ENCODE measurements around the gene RPL39L.
A peak's percentile ranks its signal among the peaks of the same experiment; 100 is the strongest.

The RPL39L gene

DNA sequence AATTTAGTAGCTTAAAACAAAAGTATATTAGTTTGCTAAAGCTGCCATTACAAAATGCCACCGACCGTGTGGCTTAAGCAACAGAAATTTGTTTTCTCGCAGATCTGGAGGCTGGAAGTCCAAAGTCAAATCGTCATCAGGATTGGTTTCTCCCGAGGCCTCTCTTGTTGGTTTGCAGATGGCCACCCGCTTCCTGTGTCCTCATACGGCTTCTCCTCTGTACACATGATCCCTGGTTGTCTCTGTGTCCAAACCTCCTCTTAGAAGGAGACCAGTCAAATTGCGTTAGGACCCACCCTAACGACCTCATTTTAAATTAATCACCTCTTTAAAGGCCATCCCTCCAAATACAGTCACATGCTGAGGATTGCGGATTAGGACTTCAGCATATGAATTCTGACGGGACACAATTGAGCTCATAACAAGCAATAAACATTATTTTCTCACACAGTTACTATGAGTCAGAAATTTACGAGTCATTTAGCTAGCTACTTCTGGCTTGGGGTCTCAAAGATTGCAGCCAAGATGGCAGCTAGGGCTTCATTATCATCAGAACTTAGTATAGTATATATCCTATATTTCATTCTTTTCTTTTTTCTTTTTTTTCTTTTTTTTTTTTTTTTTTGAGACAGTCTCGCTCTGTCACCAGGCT is 58.4 kb downstream of the RPL39L start:
- H4K20me1 ChIP-seq = peaks cover 0 to 14% (median 0%) of the 10 kb centered on the region in 11 experiments; a peak in 8 of 22 replicates
- H3K36me3 ChIP-seq = peaks cover 26 to 44% (median 38%) of the 10 kb centered on the region in 11 experiments
- TF ChIP-seq Cebpa-rat (IDR thresholded peaks at IDR 0.05) = no peak
- H3K9me3 ChIP-seq (replicated peaks in 1 of 11) = peaks cover 0 to 6% (median 5%) of the 10 kb centered on the region in 11 experiments; a peak in 8 of 22 replicates
- H3K9ac ChIP-seq = no peak overlapping the region
- H3K27me3 ChIP-seq = no peaks in the 10 kb centered on the region
- H3K4me3 ChIP-seq = no peak overlapping the region
- no peak overlapping the region for H3K4me2 ChIP-seq
- peaks cover 0 to 26% (median 0%) of the 10 kb centered on the region in 10 experiments; a peak in 6 of 20 replicates for H3K4me1 ChIP-seq
- no peak overlapping the region for H3K27ac ChIP-seq

DNA sequence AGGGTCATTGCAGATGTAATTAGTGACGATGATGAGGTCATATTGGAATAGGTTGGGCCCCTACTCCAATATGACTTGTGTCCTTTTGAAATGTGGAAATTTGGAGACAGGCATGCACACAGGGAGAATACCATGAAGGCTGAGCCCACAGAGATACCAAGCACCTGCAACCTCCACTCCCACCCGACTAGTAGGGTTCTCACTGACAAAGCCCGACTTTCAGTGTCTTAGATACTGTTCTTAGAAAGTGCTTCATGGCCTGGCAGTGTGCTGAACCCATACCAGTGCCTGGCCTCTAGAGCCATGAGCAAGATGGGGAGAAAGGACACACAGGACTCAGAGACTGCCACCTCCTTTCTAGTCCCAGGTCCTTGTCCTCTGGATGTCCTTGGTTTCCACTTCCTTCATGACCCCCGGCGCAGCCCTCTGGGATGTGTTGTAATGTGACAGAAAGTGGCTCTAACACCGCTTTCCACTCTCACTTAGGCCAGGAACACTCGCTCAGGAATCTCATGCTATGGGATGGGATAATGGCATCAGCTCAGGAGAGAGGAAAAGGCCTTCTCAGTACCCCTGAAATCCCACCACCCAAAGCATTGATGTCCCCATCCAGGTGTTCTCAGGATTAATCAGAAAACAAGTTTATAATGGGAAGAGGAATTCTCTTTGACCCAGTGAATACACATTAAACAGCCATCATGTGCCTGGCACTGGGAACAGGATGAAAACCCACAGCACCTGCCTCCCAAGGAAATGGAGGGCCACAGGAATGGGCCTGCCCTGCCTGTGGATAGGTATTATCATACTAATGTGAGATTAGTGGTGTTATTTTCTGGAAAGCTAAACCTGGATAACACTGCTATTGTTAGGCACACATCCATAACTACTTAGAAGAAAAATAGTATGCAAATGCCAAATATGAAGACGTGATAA is 59.9 kb downstream of the RPL39L start:
- Histone ChIP-seq H3K4me2 (no peak overlapping the region), H3K4me1 (peaks cover 0 to 25% (median 0%) of the 10 kb centered on the region in 10 experiments; a peak in 6 of 20 replicates), H4K20me1 (peaks cover 0 to 20% (median 0%) of the 10 kb centered on the region in 11 experiments; a peak in 9 of 22 replicates), H3K27me3 (no peaks in the 10 kb centered on the region), H3K4me3 (no peak overlapping the region), H3K9ac (no peak overlapping the region), H3K36me3 (peaks cover 42 to 60% (median 54%) of the 10 kb centered on the region in 11 experiments), H3K27ac (no peak overlapping the region), H3K9me3 (replicated peaks in 1 of 11) (no peaks in the 10 kb centered on the region)
- no peak for TF ChIP-seq Cebpa-rat (IDR thresholded peaks at IDR 0.05)

DNA sequence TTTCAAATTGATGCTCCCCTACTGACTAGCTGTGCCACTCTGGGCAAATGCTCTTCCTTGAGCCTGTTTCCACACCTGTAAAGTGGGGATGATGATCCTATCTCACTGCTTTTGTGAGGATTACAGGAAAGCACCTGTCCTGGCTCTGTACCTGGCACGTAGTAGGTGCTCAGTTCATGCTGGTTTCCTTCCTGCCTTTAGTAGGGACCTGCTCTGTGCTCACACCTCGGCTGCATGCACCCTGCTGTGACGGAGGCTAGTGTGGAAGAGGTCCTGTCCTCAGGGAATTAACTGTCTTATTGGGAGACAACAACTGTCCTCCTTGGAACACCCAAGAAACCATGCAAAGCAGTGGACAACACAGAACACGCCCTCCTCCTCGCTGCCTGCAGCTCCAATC is 61.8 kb downstream of the RPL39L start:
- peaks cover 60 to 78% (median 72%) of the 10 kb centered on the region in 11 experiments for H3K36me3 ChIP-seq

DNA sequence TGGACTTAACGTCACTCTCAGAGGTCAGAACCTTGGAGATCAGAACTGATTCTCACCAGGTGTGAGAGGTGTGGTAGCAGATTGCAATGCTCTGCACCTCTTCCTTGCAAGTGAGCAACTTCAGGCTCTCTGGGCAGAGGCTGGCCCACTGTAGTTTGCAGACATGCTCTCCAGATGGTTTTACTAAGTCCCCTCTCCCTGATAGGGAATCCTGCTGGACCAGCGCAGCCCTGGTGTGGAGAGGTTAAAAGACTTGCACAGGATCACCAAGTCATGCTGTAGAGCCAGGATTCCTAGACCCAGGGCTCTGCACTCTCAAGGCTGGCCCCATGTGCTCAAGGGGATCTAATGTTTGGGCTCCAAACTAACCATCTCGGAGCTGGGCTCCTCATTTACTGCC is 62.2 kb downstream of the RPL39L start:
- Histone ChIP-seq H3K4me1 (peaks cover 0 to 19% (median 0%) of the 10 kb centered on the region in 10 experiments; a peak in 5 of 20 replicates), H3K36me3 (peaks cover 65 to 83% (median 76%) of the 10 kb centered on the region in 11 experiments), H3K9me3 (replicated peaks in 1 of 11) (no peaks in the 10 kb centered on the region), H3K4me3 (no peak overlapping the region), H3K9ac (no peak overlapping the region), H3K4me2 (no peak overlapping the region), H3K27me3 (no peaks in the 10 kb centered on the region), H3K27ac (no peak overlapping the region), H4K20me1 (peaks cover 0 to 38% (median 11%) of the 10 kb centered on the region in 11 experiments; a peak in 10 of 22 replicates)
- TF ChIP-seq Cebpa-rat (IDR thresholded peaks at IDR 0.05) = no peak

More for the DNA sequence above, 61.8 kb downstream of the RPL39L start:
- H3K4me3 ChIP-seq = no peak overlapping the region
- H3K4me1 ChIP-seq = peaks cover 0 to 19% (median 0%) of the 10 kb centered on the region in 10 experiments; a peak in 6 of 20 replicates
- no peaks in the 10 kb centered on the region for H3K9me3 ChIP-seq (replicated peaks in 1 of 11)
- H3K27me3 ChIP-seq = no peaks in the 10 kb centered on the region
- H3K27ac ChIP-seq = no peak overlapping the region
- no peak overlapping the region for H3K9ac ChIP-seq
- no peak for TF ChIP-seq Cebpa-rat (IDR thresholded peaks at IDR 0.05)
- H3K4me2 ChIP-seq = no peak overlapping the region
- peaks cover 0 to 33% (median 7%) of the 10 kb centered on the region in 11 experiments; a peak in 10 of 22 replicates for H4K20me1 ChIP-seq

DNA sequence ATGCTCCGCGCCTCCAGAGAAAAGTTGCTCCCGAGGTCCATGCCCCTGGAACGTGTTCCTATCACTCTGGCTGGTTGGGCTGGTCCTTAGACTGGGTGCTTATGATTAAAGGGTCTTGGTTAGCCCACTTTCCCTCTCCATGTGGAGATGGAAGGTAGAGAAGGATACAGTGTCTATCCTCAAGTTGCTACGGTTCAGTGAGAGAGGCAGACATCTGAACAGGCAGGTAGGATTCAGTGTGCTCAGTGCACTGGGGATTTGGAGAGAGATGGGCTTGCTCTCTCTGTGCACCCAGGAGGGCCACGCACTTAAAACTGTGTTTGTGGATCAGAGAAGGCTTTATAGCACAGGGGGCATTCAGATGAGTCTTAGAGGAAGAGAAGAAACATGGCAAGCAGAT is 63.0 kb downstream of the RPL39L start:
- Histone ChIP-seq H3K9ac (no peak overlapping the region), H3K4me2 (no peak overlapping the region), H3K36me3 (peaks cover 69 to 91% (median 81%) of the 10 kb centered on the region in 11 experiments), H3K4me3 (no peak overlapping the region), H3K27me3 (no peaks in the 10 kb centered on the region), H4K20me1 (peaks cover 0 to 41% (median 13%) of the 10 kb centered on the region in 11 experiments; a peak in 10 of 22 replicates), H3K9me3 (replicated peaks in 1 of 11) (no peaks in the 10 kb centered on the region), H3K4me1 (peaks cover 0 to 20% (median 0%) of the 10 kb centered on the region in 10 experiments; a peak in 5 of 20 replicates), H3K27ac (no peak overlapping the region)
- TF ChIP-seq Cebpa-rat (IDR thresholded peaks at IDR 0.05) = no peak

DNA sequence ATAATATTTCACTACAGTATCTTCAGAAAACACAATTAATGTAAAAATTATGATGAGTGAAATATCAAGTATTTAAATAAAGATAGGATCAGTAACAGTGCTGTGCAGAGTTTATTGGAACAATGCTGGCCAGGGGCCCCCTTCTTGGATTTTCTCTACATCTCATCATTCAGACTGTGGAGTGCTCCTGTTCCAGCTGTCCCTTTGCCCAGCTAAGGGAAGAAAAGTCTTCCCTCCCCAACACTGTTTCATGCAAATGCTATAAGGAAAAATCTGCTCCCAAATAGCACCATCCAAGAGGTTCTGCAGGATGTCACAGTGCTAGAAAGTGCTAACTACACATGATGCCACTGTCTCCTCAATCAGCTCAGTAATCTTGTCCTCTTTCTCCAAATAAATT is 64.5 kb downstream of the RPL39L start:
- peaks cover 0 to 2% (median 0%) of the 10 kb centered on the region in 11 experiments; a peak in 4 of 22 replicates for H3K9me3 ChIP-seq (replicated peaks in 1 of 11)
- no peak overlapping the region for H3K9ac ChIP-seq
- no peaks in the 10 kb centered on the region for H3K27me3 ChIP-seq
- H3K27ac ChIP-seq = no peak overlapping the region
- no peak overlapping the region for H3K4me2 ChIP-seq
- H3K36me3 ChIP-seq = peaks cover 80 to 100% (median 94%) of the 10 kb centered on the region in 11 experiments
- H3K4me3 ChIP-seq = no peak overlapping the region
- H3K4me1 ChIP-seq = peaks cover 0 to 15% (median 0%) of the 10 kb centered on the region in 10 experiments; a peak in 5 of 20 replicates
- no peak for TF ChIP-seq Cebpa-rat (IDR thresholded peaks at IDR 0.05)
- peaks cover 0 to 41% (median 13%) of the 10 kb centered on the region in 11 experiments; a peak in 11 of 22 replicates for H4K20me1 ChIP-seq

DNA sequence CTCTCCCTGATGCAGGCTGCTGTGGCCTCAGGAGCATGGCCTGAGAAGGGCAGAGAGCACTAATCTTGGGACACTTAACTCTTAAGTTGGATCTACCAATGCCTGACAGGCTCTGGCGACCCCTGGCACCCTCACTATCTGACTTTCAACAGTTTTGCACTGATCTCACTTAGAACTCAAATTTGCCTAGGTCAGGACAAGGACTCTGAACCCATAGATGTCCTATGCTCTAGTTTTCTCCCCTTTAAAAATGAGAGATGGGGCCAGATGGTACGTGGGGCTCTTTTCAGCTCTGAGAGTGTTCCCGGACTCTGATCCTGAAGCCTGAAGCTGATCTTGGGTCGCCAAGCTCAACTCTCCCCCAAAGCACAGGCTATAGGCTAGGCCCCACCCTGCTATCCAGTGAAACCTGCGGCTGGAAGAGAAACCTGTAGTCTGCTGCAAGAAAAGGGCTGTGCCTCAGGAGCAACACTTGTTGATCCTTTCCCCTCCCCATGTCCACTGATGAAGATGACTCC is 65.7 kb downstream of the RPL39L start:
- Histone ChIP-seq H3K27ac (no peak overlapping the region), H4K20me1 (peaks cover 0 to 31% (median 6%) of the 10 kb centered on the region in 11 experiments; a peak in 11 of 22 replicates), H3K36me3 (peaks cover 83 to 100% (median 98%) of the 10 kb centered on the region in 11 experiments), H3K27me3 (no peaks in the 10 kb centered on the region), H3K4me2 (no peak overlapping the region), H3K9ac (no peak overlapping the region), H3K4me1 (peaks cover 0 to 15% (median 0%) of the 10 kb centered on the region in 10 experiments; a peak in 5 of 20 replicates), H3K4me3 (no peak overlapping the region), H3K9me3 (replicated peaks in 1 of 11) (peaks cover 0 to 14% (median 7%) of the 10 kb centered on the region in 11 experiments; a peak in 9 of 22 replicates)
- TF ChIP-seq Cebpa-rat (IDR thresholded peaks at IDR 0.05) = no peak

DNA sequence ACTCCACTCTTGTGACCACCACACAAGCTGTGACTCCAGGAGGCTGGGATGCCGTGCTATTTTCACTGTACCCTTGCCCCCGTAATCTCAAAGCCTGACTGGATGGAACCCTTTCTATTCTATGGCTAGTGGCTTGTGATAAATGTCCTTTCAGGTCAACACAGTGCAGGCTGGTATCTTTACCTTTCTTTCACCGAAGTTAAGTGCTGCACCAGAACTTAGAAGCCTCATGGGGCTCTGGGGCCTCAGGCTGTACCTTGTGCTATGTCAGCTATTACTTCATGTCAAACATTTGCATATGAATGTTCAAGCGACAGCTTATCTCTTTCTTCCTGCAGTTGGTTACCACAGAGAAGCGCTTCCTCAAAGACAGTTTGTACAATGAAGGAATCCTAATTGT is 66.8 kb downstream of the RPL39L start:
- Histone ChIP-seq H3K27me3 (no peaks in the 10 kb centered on the region), H3K4me2 (peak overlapping the region in 3 of 11 experiments; percentile 15 to 41 (median 20); a peak in 6 of 22 replicates), H3K27ac (no peak overlapping the region), H3K4me3 (no peak overlapping the region), H3K9ac (no peak overlapping the region), H3K4me1 (peaks cover 0 to 15% (median 0%) of the 10 kb centered on the region in 10 experiments; a peak in 5 of 20 replicates), H3K36me3 (peaks cover 80 to 100% (median 96%) of the 10 kb centered on the region in 11 experiments), H4K20me1 (peaks cover 0 to 31% (median 6%) of the 10 kb centered on the region in 11 experiments; a peak in 11 of 22 replicates), H3K9me3 (replicated peaks in 1 of 11) (peaks cover 0 to 14% (median 7%) of the 10 kb centered on the region in 11 experiments; a peak in 9 of 22 replicates)
- no peak for TF ChIP-seq Cebpa-rat (IDR thresholded peaks at IDR 0.05)

Measured in BLaER1 treated with 17β-estradiol and CSF1 and Interleukin-3, amounts not matched to agents 10 nM and 100 nM (cell line).